Sigmoid colon (tissue), 7 donors: Measurements from ENCODE around the gene NUFIP1. TPM values are rescaled to one million over a fixed set of nuclear protein-coding genes. Genes with fewer than 3 reads are reported as not detected.
A peak's percentile ranks its signal among the peaks of the same experiment; 100 is the strongest.

ENCODE experiments used
- DNase-seq: peaks from one replicate; pipeline ENCODE4 v3.0.0-alpha.2; 2019
- H3K27ac ChIP-seq, 4 donors: fragments of 200-600 bp; sonication (generic); one replicate each; pipeline ENCODE4 v1.5.1; 2016 to 2019; ENCODE audit warnings: mild to moderate bottlenecking in 1 of 4
- H3K27me3 ChIP-seq, 3 donors: fragments of 200-600 bp; sonication (generic); one replicate each; pipeline ENCODE4 v1.5.1; 2019; ENCODE audit warnings: mild to moderate bottlenecking in 1 of 3
- H3K36me3 ChIP-seq, 4 donors: fragments of 200-600 bp; sonication (generic); one replicate each; pipeline ENCODE4 v1.5.1; 2016 to 2019
- H3K4me1 ChIP-seq, 4 donors: fragments of 200-600 bp; sonication (generic); one replicate each; pipeline ENCODE4 v1.5.1; 2017 to 2019
- H3K4me3 ChIP-seq, 4 donors: fragments of 200-600 bp; sonication (generic); one replicate each; pipeline ENCODE4 v1.5.1; 2017 to 2019; ENCODE audit warnings: mild to moderate bottlenecking in 2 of 4, moderate library complexity in 1 of 4
- H3K9me3 ChIP-seq, 4 donors: fragments of 200-600 bp in 3 of 4; sonication (generic) in 3 of 4; one replicate each; pipeline versions ENCODE4 v1.5.1 to v1.6.1; 2013 to 2019
- CTCF ChIP-seq, 4 experiments: fragments of 450-650 bp in 3 of 4; fragments of 200-600 bp in 1 of 4; IDR thresholded peaks; one replicate each; pipeline ENCODE4 v1.5.1; 2016 to 2019; ENCODE audit warnings: antibody characterized with exemption in 4 of 4, mild to moderate bottlenecking in 3 of 4, moderate library complexity in 2 of 4
- EP300 ChIP-seq, 4 donors: sonication (generic); formaldehyde crosslinking; IDR thresholded peaks; one replicate each; pipeline ENCODE4 v1.6.1; 2017; ENCODE audit warnings: antibody characterized with exemption in 4 of 4
- POLR2A ChIP-seq, 2 donors: fragments of 450-650 bp; IDR thresholded peaks; one replicate each; pipeline ENCODE4 v1.6.1; 2016; ENCODE audit warnings: antibody characterized with exemption in 2 of 2, mild to moderate bottlenecking in 2 of 2, moderate library complexity in 2 of 2
- POLR2AphosphoS5 ChIP-seq, 4 donors: sonication (generic); formaldehyde crosslinking; IDR thresholded peaks; one replicate each; pipeline ENCODE4 v1.6.1; 2017; ENCODE audit warnings: antibody characterized with exemption in 4 of 4
- WGBS, 2 donors: extraction: QIAGEN DNeasy Blood & Tissue Kit; methylation state at CpG; one replicate each; pipeline ENCODE4 v1.1.7; 2013; 5-methylcytosine and 5-hydroxymethylcytosine counted together
- intact Hi-C: fragments of 100-400 bp; cut with DNase I; formaldehyde crosslinking; loops from one replicate; pipeline ENCODE4 v1.15.1; 2023
- polyA plus RNA-seq, 3 donors: library from polyadenylated mRNA; stranded (reverse); fragments of 200-250 nt; gene quantifications; one replicate each; pipeline ENCODE4 v1.2.3, GENCODE V29; 2013
- total RNA-seq, 4 donors: library from RNA; depleted of rRNA; stranded (reverse); fragments of >200 nt; gene quantifications; one replicate each; pipeline ENCODE4 v1.1.0, GENCODE V29; 2016
- donor health status: healthy with polysubstance abuse.
- donor health status: Bipolar disorder and iron deficiency.
- donor health status: healthy.

NUFIP1 gene
- total and polyA plus RNA-seq, 7 donors: 1.6 to 3.5 (median 2.7) TPM

- peak overlapping the region in 1 of 4 donors; percentile 88 for H3K27ac ChIP-seq
These were observed 81.0 kb downstream of the NUFIP1 start for GRCh38 chr13:44908266-44908665.

GRCh38 chr13:44906713-44907112, 82.6 kb downstream of the NUFIP1 start:
- peaks cover 0 to 7% (median 0%) of the 10 kb centered on the region in 4 donors for H3K9me3 ChIP-seq
- intact Hi-C loops: no loop called here
- H3K27me3 ChIP-seq: no peaks in the 10 kb centered on the region
- H3K4me3 ChIP-seq: no peak overlapping the region
- H3K4me1 ChIP-seq: peaks cover 0 to 55% (median 51%) of the 10 kb centered on the region in 4 donors
- H3K36me3 ChIP-seq: no peaks in the 10 kb centered on the region
- peak; percentile 74 for DNase-seq
- H3K27ac ChIP-seq: peak overlapping the region; percentile 77 to 89 (median 86)
- TF ChIP-seq POLR2A (IDR thresholded peaks at IDR 0.05): no peak
- peak; percentile 31 to 51 (median 40) for TF ChIP-seq POLR2AphosphoS5 (IDR thresholded peaks at IDR 0.05)
- WGBS, 2 donors: 73 to 79% methylated on average over 6 of the region's 6 CpGs

More at GRCh38 chr13:44908266-44908665, 81.0 kb downstream of the NUFIP1 start:
- peaks cover 0 to 50% (median 46%) of the 10 kb centered on the region in 4 donors for H3K4me1 ChIP-seq
- no peak for DNase-seq
- H3K36me3 ChIP-seq: no peaks in the 10 kb centered on the region
- intact Hi-C loops: no loop called here
- no peaks in the 10 kb centered on the region for H3K27me3 ChIP-seq
- no peak for TF ChIP-seq POLR2AphosphoS5 (IDR thresholded peaks at IDR 0.05)
- no peak for TF ChIP-seq CTCF (IDR thresholded peaks at IDR 0.05)
- TF ChIP-seq POLR2A (IDR thresholded peaks at IDR 0.05): no peak
- TF ChIP-seq EP300 (IDR thresholded peaks at IDR 0.05): no peak
- 10 to 62% methylated on average over 1 of the region's 1 CpG for WGBS, 2 donors
- no peak overlapping the region for H3K4me3 ChIP-seq
- H3K9me3 ChIP-seq: peaks cover 0 to 9% (median 0%) of the 10 kb centered on the region in 4 donors

- H3K36me3 ChIP-seq: no peaks in the 10 kb centered on the region
- H3K4me3 ChIP-seq: no peak overlapping the region
- peaks cover 0 to 55% (median 51%) of the 10 kb centered on the region in 4 donors for H3K4me1 ChIP-seq
- peaks cover 0 to 2% (median 0%) of the 10 kb centered on the region in 4 donors for H3K9me3 ChIP-seq
- 63 to 82% methylated on average over 4 of the region's 4 CpGs for WGBS, 2 donors
- DNase-seq: no peak
- intact Hi-C loops: no loop called here
- no peaks in the 10 kb centered on the region for H3K27me3 ChIP-seq
- peak overlapping the region; percentile 77 to 89 (median 86) for H3K27ac ChIP-seq
- TF ChIP-seq POLR2A (IDR thresholded peaks at IDR 0.05) (no peak), EP300 (IDR thresholded peaks at IDR 0.05) (no peak), CTCF (IDR thresholded peaks at IDR 0.05) (no peak), POLR2AphosphoS5 (IDR thresholded peaks at IDR 0.05) (no peak)
These were observed 83.0 kb downstream of the NUFIP1 start for GRCh38 chr13:44906230-44906629.

GRCh38 chr13:44905556-44905955, 83.7 kb downstream of the NUFIP1 start:
- Histone ChIP-seq H3K4me3 (no peak overlapping the region), H3K36me3 (no peaks in the 10 kb centered on the region), H3K27ac (peak overlapping the region; percentile 77 to 89 (median 86)), H3K27me3 (no peaks in the 10 kb centered on the region), H3K9me3 (no peaks in the 10 kb centered on the region), H3K4me1 (peaks cover 0 to 55% (median 51%) of the 10 kb centered on the region in 4 donors)
- 73 to 80% methylated on average over 5 of the region's 5 CpGs for WGBS, 2 donors
- TF ChIP-seq CTCF (IDR thresholded peaks at IDR 0.05): no peak
- no peak for TF ChIP-seq POLR2AphosphoS5 (IDR thresholded peaks at IDR 0.05)
- TF ChIP-seq POLR2A (IDR thresholded peaks at IDR 0.05): no peak
- TF ChIP-seq EP300 (IDR thresholded peaks at IDR 0.05): no peak
- intact Hi-C loops: loop anchor here (2.0 kb wide), 1 partner anchor 13 kb away; no protein-coding TSS in a partner anchor
- no peak for DNase-seq

- intact Hi-C loops: loop anchor here (2.0 kb wide), 1 partner anchor 14 kb away; no protein-coding TSS in a partner anchor
These were observed 84.3 kb downstream of the NUFIP1 start for GRCh38 chr13:44904967-44905366.

More at GRCh38 chr13:44904967-44905366, 84.3 kb downstream of the NUFIP1 start:
- Histone ChIP-seq H3K4me3 (no peak overlapping the region), H3K27ac (peak overlapping the region; percentile 77 to 89 (median 86)), H3K36me3 (no peaks in the 10 kb centered on the region), H3K4me1 (peaks cover 0 to 55% (median 51%) of the 10 kb centered on the region in 4 donors), H3K9me3 (no peaks in the 10 kb centered on the region), H3K27me3 (no peaks in the 10 kb centered on the region)
- DNase-seq: peak; percentile 85
- TF ChIP-seq POLR2AphosphoS5 (IDR thresholded peaks at IDR 0.05) (peak in 3 of 4 donors; percentile 48 to 69 (median 51)), EP300 (IDR thresholded peaks at IDR 0.05) (peak in 1 of 4 donors; percentile 19), CTCF (IDR thresholded peaks at IDR 0.05) (no peak)
- WGBS, 2 donors: 71 to 82% methylated on average over 5 of the region's 5 CpGs
